ENCODE measurements around the gene ACOXL. TPM values are rescaled to one million over a fixed set of nuclear protein-coding genes. Genes with fewer than 3 reads are reported as not detected.

ACOXL gene
- total and polyA plus RNA-seq, 2 experiments from 2014 or later: not detected

DNA sequence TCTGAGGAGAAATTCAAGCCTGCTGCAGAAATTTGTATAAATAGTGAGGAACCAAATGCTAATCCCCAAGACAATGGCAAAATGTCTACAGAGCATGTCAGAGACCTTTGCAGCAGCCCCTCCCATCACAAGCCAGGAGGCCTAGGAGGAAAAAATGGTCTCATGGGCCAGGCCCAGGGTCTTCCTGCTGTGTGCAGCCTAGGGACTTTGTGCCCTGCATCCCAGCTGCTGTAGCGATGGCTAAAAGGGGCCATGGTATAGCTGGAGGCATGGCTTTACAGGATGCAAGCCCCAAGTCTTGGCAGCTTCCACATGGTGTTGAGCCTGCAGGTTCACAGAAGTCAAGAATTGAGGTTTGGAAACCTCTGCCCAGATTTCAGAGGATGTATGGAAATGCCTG lies 197.2 kb downstream of the ACOXL start:
- no peak overlapping the region for H2AFZ ChIP-seq
- in situ Hi-C loops (cut with MboI): no loop called here
- H3K9ac ChIP-seq: no peak overlapping the region
- no peaks in the 10 kb centered on the region for H3K36me3 ChIP-seq (ENCODE audit: low read depth)
- H3K9me3 ChIP-seq (ENCODE audit: low read depth): no peaks in the 10 kb centered on the region
- 50 to 56% methylated on average over 1 of the region's 1 CpG for WGBS, 2 experiments (ENCODE audit: low coverage in 1 of 2, low lambda C conversion rate in 2 of 2, missing lambda C conversion rate in 2 of 2)
- H3K4me2 ChIP-seq (ENCODE audit: unreplicated experiment): no peak overlapping the region
- H3K9me2 ChIP-seq (ENCODE audit: insufficient read depth): no peaks in the 10 kb centered on the region
- H3K27me3 ChIP-seq (replicated peaks; ENCODE audit: insufficient read depth): no peaks in the 10 kb centered on the region; the same call in 1 of the 2 replicates
- no peak for TF ChIP-seq EZH2 (IDR thresholded peaks at IDR 0.05; ENCODE audit: insufficient read depth, poor library complexity, severe bottlenecking)
- no peak for TF ChIP-seq EZH2phosphoT487 (IDR thresholded peaks at IDR 0.05; ENCODE audit: insufficient read depth, low read depth)
- H3K4me1 ChIP-seq (ENCODE audit: insufficient read depth): no peaks in the 10 kb centered on the region
- H3K79me2 ChIP-seq (ENCODE audit: insufficient read depth): no peaks in the 10 kb centered on the region
- no peaks in the 10 kb centered on the region for H4K20me1 ChIP-seq (ENCODE audit: insufficient read depth)
- no peak overlapping the region for H3K4me3 ChIP-seq
- DNase-seq: no peak
- H3F3A ChIP-seq (ENCODE audit: insufficient read depth): peaks cover 5% of the 10 kb centered on the region; the same call in 1 of the 2 replicates
- no peak overlapping the region for H3K27ac ChIP-seq

DNA sequence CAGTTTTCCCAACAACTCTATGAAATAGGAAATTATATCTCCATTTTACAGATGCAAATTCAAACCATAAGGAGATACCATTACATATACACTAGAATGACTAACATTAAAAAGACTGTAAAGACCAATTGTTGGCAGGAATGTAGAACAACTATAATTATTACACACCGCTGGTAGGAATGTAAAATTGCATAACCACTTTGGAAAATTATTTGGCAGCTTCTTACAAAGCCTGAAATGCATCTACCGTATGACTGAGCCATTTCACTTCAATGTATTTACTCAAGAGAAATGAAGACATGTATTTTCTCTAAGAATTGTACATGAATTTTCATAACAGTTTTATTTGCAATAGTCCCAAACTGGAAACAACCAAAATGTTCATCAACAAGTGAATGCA lies 199.3 kb downstream of the ACOXL start:
- no peaks in the 10 kb centered on the region for H3K36me3 ChIP-seq (ENCODE audit: low read depth)
- H3K27me3 ChIP-seq (replicated peaks; ENCODE audit: insufficient read depth): peaks cover 8% of the 10 kb centered on the region; the same call in 1 of the 2 replicates
- H3K4me1 ChIP-seq (ENCODE audit: insufficient read depth): no peaks in the 10 kb centered on the region
- 4% methylated on average over 2 of the region's 2 CpGs for WGBS, 2 experiments (ENCODE audit: low coverage in 1 of 2, low lambda C conversion rate in 2 of 2, missing lambda C conversion rate in 2 of 2)
- H3K9ac ChIP-seq: no peak overlapping the region
- no peak overlapping the region for H3K4me2 ChIP-seq (ENCODE audit: unreplicated experiment)
- H3K9me3 ChIP-seq (ENCODE audit: low read depth): no peaks in the 10 kb centered on the region
- no peaks in the 10 kb centered on the region for H3K79me2 ChIP-seq (ENCODE audit: insufficient read depth)
- peaks cover 5% of the 10 kb centered on the region; the same call in 1 of the 2 replicates for H3F3A ChIP-seq (ENCODE audit: insufficient read depth)
- in situ Hi-C loops (cut with MboI): no loop called here
- no peaks in the 10 kb centered on the region for H4K20me1 ChIP-seq (ENCODE audit: insufficient read depth)
- H3K9me2 ChIP-seq (ENCODE audit: insufficient read depth): no peaks in the 10 kb centered on the region
- H3K27ac ChIP-seq: no peak overlapping the region
- no peak overlapping the region for H3K4me3 ChIP-seq
- DNase-seq: peak; percentile 63
- H2AFZ ChIP-seq: no peak overlapping the region
- TF ChIP-seq EZH2 (IDR thresholded peaks at IDR 0.05; ENCODE audit: insufficient read depth, poor library complexity, severe bottlenecking) (no peak), EZH2phosphoT487 (IDR thresholded peaks at IDR 0.05; ENCODE audit: insufficient read depth, low read depth) (no peak)

DNA sequence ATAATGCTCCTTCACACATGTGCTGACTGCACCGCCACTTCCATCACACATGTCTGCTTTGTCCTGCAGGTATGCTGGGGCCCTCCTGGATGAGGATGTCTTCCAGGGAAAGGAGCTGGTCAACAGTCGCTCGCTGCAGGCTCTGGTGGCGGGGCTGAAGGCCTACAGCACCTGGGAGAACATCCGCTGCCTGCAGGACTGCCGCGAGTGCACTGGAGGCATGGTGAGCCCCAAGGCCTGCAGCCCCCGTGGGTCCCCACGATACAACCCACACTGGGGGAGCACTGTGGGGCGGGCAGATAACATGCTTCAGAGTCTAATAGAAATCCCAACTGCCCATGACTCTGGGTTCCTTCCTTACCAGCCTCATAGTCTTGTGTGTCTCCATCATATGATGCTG lies 201.0 kb downstream of the ACOXL start:
- Histone ChIP-seq H3K4me1 (ENCODE audit: insufficient read depth) (no peaks in the 10 kb centered on the region), H3K27ac (no peak overlapping the region), H3K36me3 (ENCODE audit: low read depth) (no peaks in the 10 kb centered on the region), H3K4me3 (no peak overlapping the region), H3K4me2 (ENCODE audit: unreplicated experiment) (no peak overlapping the region), H3K9me3 (ENCODE audit: low read depth) (no peaks in the 10 kb centered on the region), H4K20me1 (ENCODE audit: insufficient read depth) (no peaks in the 10 kb centered on the region), H3K79me2 (ENCODE audit: insufficient read depth) (no peaks in the 10 kb centered on the region), H2AFZ (no peak overlapping the region), H3K9me2 (ENCODE audit: insufficient read depth) (no peaks in the 10 kb centered on the region), H3K27me3 (replicated peaks; ENCODE audit: insufficient read depth) (peaks cover 15% of the 10 kb centered on the region), H3F3A (ENCODE audit: insufficient read depth) (peaks cover 5% of the 10 kb centered on the region; the same call in 1 of the 2 replicates), H3K9ac (no peak overlapping the region)
- no peak for DNase-seq
- in situ Hi-C loops (cut with MboI): no loop called here
- no peak for TF ChIP-seq EZH2phosphoT487 (IDR thresholded peaks at IDR 0.05; ENCODE audit: insufficient read depth, low read depth)
- no peak for TF ChIP-seq EZH2 (IDR thresholded peaks at IDR 0.05; ENCODE audit: insufficient read depth, poor library complexity, severe bottlenecking)
- 73 to 74% methylated on average over 10 of the region's 10 CpGs for WGBS, 2 experiments (ENCODE audit: low coverage in 1 of 2, low lambda C conversion rate in 2 of 2, missing lambda C conversion rate in 2 of 2)

DNA sequence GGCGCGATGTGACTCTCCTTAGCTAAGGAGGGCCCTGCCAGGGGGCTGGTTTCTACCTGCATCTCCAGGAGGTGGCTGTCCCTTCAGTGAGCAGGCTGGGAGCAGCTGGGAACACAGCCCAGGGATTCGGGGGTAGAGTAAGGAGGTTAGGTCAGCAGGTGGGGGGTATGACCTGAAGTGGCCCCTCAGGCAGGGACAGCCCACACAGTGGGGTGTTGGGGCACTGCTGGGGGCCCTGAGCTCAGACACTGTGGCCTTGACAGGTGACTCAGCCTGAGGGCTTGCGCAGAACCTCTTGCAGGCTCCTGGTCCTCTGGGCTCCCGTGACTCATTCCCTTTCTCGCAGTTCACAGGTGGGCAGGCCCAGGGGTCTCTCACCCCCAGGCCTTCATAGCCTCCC lies 202.6 kb downstream of the ACOXL start:
- TF ChIP-seq EZH2 (IDR thresholded peaks at IDR 0.05; ENCODE audit: insufficient read depth, poor library complexity, severe bottlenecking) (no peak), EZH2phosphoT487 (IDR thresholded peaks at IDR 0.05; ENCODE audit: insufficient read depth, low read depth) (no peak)
- no peak for DNase-seq
- 81 to 90% methylated on average over 6 of the region's 6 CpGs for WGBS, 2 experiments (ENCODE audit: low coverage in 1 of 2, low lambda C conversion rate in 2 of 2, missing lambda C conversion rate in 2 of 2)

More for the DNA sequence above, 202.6 kb downstream of the ACOXL start:
- Histone ChIP-seq H3K9me2 (ENCODE audit: insufficient read depth) (no peaks in the 10 kb centered on the region), H2AFZ (no peak overlapping the region), H3K4me2 (ENCODE audit: unreplicated experiment) (no peak overlapping the region), H3K4me3 (no peak overlapping the region), H3K27me3 (replicated peaks; ENCODE audit: insufficient read depth) (peaks cover 27% of the 10 kb centered on the region), H3K9ac (no peak overlapping the region), H3K36me3 (ENCODE audit: low read depth) (no peaks in the 10 kb centered on the region), H4K20me1 (ENCODE audit: insufficient read depth) (no peaks in the 10 kb centered on the region), H3F3A (ENCODE audit: insufficient read depth) (peaks cover 5% of the 10 kb centered on the region; the same call in 1 of the 2 replicates), H3K9me3 (ENCODE audit: low read depth) (no peaks in the 10 kb centered on the region), H3K4me1 (ENCODE audit: insufficient read depth) (no peaks in the 10 kb centered on the region), H3K27ac (no peak overlapping the region), H3K79me2 (ENCODE audit: insufficient read depth) (no peaks in the 10 kb centered on the region)
- in situ Hi-C loops (cut with MboI): no loop called here
